HepG2 (cell line): ENCODE measurements around the gene GCNT2. TPM values are rescaled to one million over a fixed set of nuclear protein-coding genes. Genes with fewer than 3 reads are reported as not detected.
A peak's percentile ranks its signal among the peaks of the same experiment; 100 is the strongest.

Experiments used
- ATAC-seq: fragments of 200-7000 bp; cut with Tn5 transposase; 3 replicates; pipeline ENCODE4 v1.9.1; 2020; ENCODE audit warnings: mild to moderate bottlenecking, moderate library complexity
- BruUV-seq: library from RNA; stranded (reverse); fragments of 400-500 nt; replicated peaks from 2 replicates; lab custom pipeline; 2021; lab: Mats Ljungman, UMichigan
- CTCF ChIA-PET: fragments of 300-600 bp; formaldehyde crosslinking; extraction: SDS; loops from one replicate; lab custom pipeline; 2021; ENCODE audit warnings: low total read pairs, inconsistent platforms, low intra/inter-chr PET ratio; lab: Yijun Ruan, JAX
- POLR2A ChIA-PET: fragments of 350-600 bp; sonication (Branson Sonifier 250); formaldehyde crosslinking; loops from one replicate; lab custom pipeline; 2020; ENCODE audit warnings: antibody characterized with exemption, inconsistent platforms; lab: Yijun Ruan, JAX
- DNase-seq: peaks from one replicate; pipeline ENCODE4 v3.0.0-alpha.2; 2015; ENCODE audit warnings: low spot score
- FAIRE-seq: peaks from 3 replicates; lab custom pipeline; 2011; peaks lifted over from hg19 to GRCh38; lab: Jason Lieb, UNC
- H2AFZ ChIP-seq: one replicate; pipeline ENCODE4 v1.6.1; 2011; ENCODE audit warnings: low read length, inconsistent platforms
- H3K27ac ChIP-seq: fragments of 300-600 bp; 3 replicates; pipeline ENCODE4 v1.8.0; 2011; ENCODE audit warnings: mixed run types, mild to moderate bottlenecking, mixed read lengths, low read length, inconsistent platforms; ENCODE audit not compliant: insufficient read depth; ENCODE audit errors: extremely low read length
- H3K27me3 ChIP-seq, 2 experiments: fragments of 200-600 bp in 1 of 2; 2 replicates in 1 of 2; 3 replicates in 1 of 2; pipeline versions ENCODE4 v1.6.0 to v1.8.0; 2011; ENCODE audit warnings: low read length in 2 of 2, mild to moderate bottlenecking in 2 of 2, moderate library complexity in 2 of 2, inconsistent platforms in 1 of 2; ENCODE audit not compliant: insufficient read depth in 2 of 2, control insufficient read depth in 1 of 2
- H3K36me3 ChIP-seq, 2 experiments: fragments of 200-600 bp in 1 of 2; replicated peaks in 1 of 2; 2 replicates in 1 of 2; 3 replicates in 1 of 2; pipeline versions ENCODE4 v1.5.1 to v1.8.0; 2011; ENCODE audit warnings: low read length in 2 of 2, inconsistent platforms in 1 of 2; ENCODE audit not compliant: insufficient read depth in 2 of 2, control insufficient read depth in 1 of 2
- H3K4me1 ChIP-seq: 2 replicates; pipeline ENCODE4 v1.5.1; 2012; ENCODE audit warnings: low read length, inconsistent platforms; ENCODE audit not compliant: insufficient read depth
- H3K4me2 ChIP-seq: 2 replicates; pipeline ENCODE4 v1.6.0; 2011; ENCODE audit warnings: low read depth, low read length, inconsistent platforms
- H3K4me3 ChIP-seq, 3 experiments: fragments of 200-600 bp in 1 of 3; sonication (generic), shearing (Covaris generic) in 1 of 3; replicated peaks in 1 of 3; 2 replicates each; pipeline ENCODE4 v1.5.1; 2011 to 2016; ENCODE audit warnings: low read length in 3 of 3, inconsistent platforms in 2 of 3, low read depth in 2 of 3, mild to moderate bottlenecking in 2 of 3, control low read depth in 1 of 3, mixed read lengths in 1 of 3; ENCODE audit not compliant: insufficient read depth in 1 of 3
- H3K79me2 ChIP-seq: one replicate; pipeline ENCODE4 v1.6.1; 2011; ENCODE audit warnings: low read length, inconsistent platforms; ENCODE audit not compliant: insufficient read depth
- H3K9ac ChIP-seq: 2 replicates; pipeline ENCODE4 v1.6.0; 2011; ENCODE audit warnings: mild to moderate bottlenecking, low read depth, low read length, inconsistent platforms; ENCODE audit not compliant: insufficient read depth
- H3K9me3 ChIP-seq: 2 replicates; pipeline ENCODE4 v1.5.1; 2012; ENCODE audit warnings: mild to moderate bottlenecking, low read length
- H4K20me1 ChIP-seq: 2 replicates; pipeline ENCODE4 v1.6.0; 2011; ENCODE audit warnings: inconsistent platforms, mild to moderate bottlenecking, low read length, moderate library complexity; ENCODE audit not compliant: insufficient read depth
- CENPX ChIP-seq: sonication (generic); formaldehyde crosslinking; IDR thresholded peaks from 2 replicates; pipeline ENCODE4 v1.9.0; 2021; ENCODE audit warnings: mild to moderate bottlenecking, missing genetic modification reagents, moderate library complexity
- ETS1 ChIP-seq: sonication (generic); formaldehyde crosslinking; IDR thresholded peaks from 2 replicates; pipeline ENCODE4 v1.4.0; 2020; ENCODE audit warnings: missing genetic modification reagents
- FOXA3 ChIP-seq: IDR thresholded peaks from 2 replicates; pipeline ENCODE4 v1.6.1; 2016; ENCODE audit warnings: missing genetic modification reagents, missing compliant biosample characterization
- HMGA1 ChIP-seq: sonication (generic); formaldehyde crosslinking; conservative IDR thresholded peaks from 2 replicates; pipeline ENCODE4 v1.4.0; 2020; ENCODE audit warnings: missing genetic modification reagents
- HNF4A ChIP-seq: sonication (generic); formaldehyde crosslinking; IDR thresholded peaks from 2 replicates; pipeline ENCODE4 v1.4.0; 2020; ENCODE audit warnings: missing genetic modification reagents
- KLF16 ChIP-seq, 2 experiments: sonication (generic) in 1 of 2; formaldehyde crosslinking in 1 of 2; IDR thresholded peaks; 2 replicates each; pipeline versions ENCODE4 v1.6.1 to v1.8.0; 2016 to 2023; ENCODE audit warnings: missing genetic modification reagents in 2 of 2, missing compliant biosample characterization in 1 of 2
- MAFK ChIP-seq, 2 experiments: IDR thresholded peaks in 1 of 2; conservative IDR thresholded peaks in 1 of 2; 2 replicates each; pipeline ENCODE4 v1.6.1; 2011; ENCODE audit warnings: improper control_type of control experiment in 2 of 2, low read length in 2 of 2
- MEIS2 ChIP-seq: sonication (generic); formaldehyde crosslinking; IDR thresholded peaks from 2 replicates; pipeline ENCODE4 v1.9.0; 2021; ENCODE audit warnings: mild to moderate bottlenecking, missing genetic modification reagents
- TBX3 ChIP-seq: fragments of 450-650 bp; IDR thresholded peaks from 2 replicates; pipeline ENCODE4 v1.6.1; 2017; ENCODE audit warnings: antibody characterized with exemption, mild to moderate bottlenecking, inconsistent platforms, borderline replicate concordance
- ZBTB4 ChIP-seq: sonication (generic); formaldehyde crosslinking; IDR thresholded peaks from 2 replicates; pipeline ENCODE4 v1.4.0; 2020; ENCODE audit warnings: missing genetic modification reagents, mild to moderate bottlenecking, borderline replicate concordance
- ZNF652 ChIP-seq: IDR thresholded peaks from 2 replicates; pipeline ENCODE4 v1.6.1; 2016; ENCODE audit warnings: low read depth, borderline replicate concordance
- WGBS: methylation state at CpG from one replicate; pipeline ENCODE4 v1.1.6; 2017; ENCODE audit warnings: low lambda C conversion rate; 5-methylcytosine and 5-hydroxymethylcytosine counted together
- in situ Hi-C: cut with HindIII; loops from 2 replicates; pipeline ENCODE4 v1.10.0; 2017; ENCODE audit warnings: low pct_unique_long_range_greater_than_20kb; ENCODE audit not compliant: extremely low pct_ligation_motif_present
- intact Hi-C: fragments of 100-400 bp; cut with micrococcal nuclease; formaldehyde crosslinking; loops from one replicate; pipeline ENCODE4 v1.10.0; 2022; ENCODE audit not compliant: unreplicated experiment
- polyA plus RNA-seq, 8 experiments: library from polyadenylated mRNA; depleted of rRNA in 3 of 8; stranded (reverse) in 7 of 8; unstranded in 1 of 8; fragments of >200 nt; fragmentation: Illumina TruSeq in 4 of 8; extraction: Trizol in 4 of 8; gene quantifications; 2 replicates each; pipeline versions ENCODE4 v1.2.1 to v1.2.3, GENCODE V29; 2011 to 2016; ENCODE audit warnings: low read depth in 4 of 8, missing spikeins in 1 of 8, mixed read lengths in 1 of 8; ENCODE audit not compliant: insufficient read depth in 1 of 8
- total RNA-seq, 5 experiments: library from RNA; depleted of rRNA; stranded (reverse); fragments of >200 nt; fragmentation: Illumina TruSeq; extraction: Trizol; gene quantifications; 2 replicates each; pipeline ENCODE4 v1.2.3, GENCODE V29; 2016; ENCODE audit warnings: low read depth in 1 of 5

The GCNT2 gene
- total and polyA plus RNA-seq, 2 of the 13 experiments (the other 11 are each of a cell fraction or from before 2014, with no cell fraction given), result 11.8 to 31.9 TPM

GRCh38 chr6:10612161-10612560, 91.0 kb downstream of the GCNT2 start:
- WGBS, result 91% methylated on average over 8 of the region's 8 CpGs
- POLR2A ChIA-PET, result no interaction called here
- Histone ChIP-seq H3K4me1 (peaks cover 14% of the 10 kb centered on the region), H3K9me3 (no peaks in the 10 kb centered on the region), H3K36me3 (peaks cover 0 to 4% of the 10 kb centered on the region in 2 experiments; a peak in 1 of 5 replicates), H3K4me2 (no peak overlapping the region), H3K79me2 (no peaks in the 10 kb centered on the region), H3K27me3 (no peaks in the 10 kb centered on the region; a peak in 1 of 5 replicates), H4K20me1 (peaks cover 59% of the 10 kb centered on the region), H3K27ac (no peak overlapping the region), H3K4me3 (no peak overlapping the region), H2AFZ (no peak overlapping the region), H3K9ac (no peak overlapping the region)
- FAIRE-seq (no peak), DNase-seq (no peak), ATAC-seq (no peak)
- CTCF ChIA-PET, result no interaction called here
- BruUV-seq, result no TSS peak
- intact Hi-C loops (loop anchor here (2.0 to 5.0 kb wide), 2 partner anchors 85 to 101 kb away; no protein-coding TSS in a partner anchor), in situ Hi-C loops (no loop called here)
- TF ChIP-seq ETS1 (no peak), MEIS2 (CRISPR knock-in tag) (no peak), MAFK (conservative IDR thresholded peaks at IDR 0.05 in 1 of 2, IDR thresholded peaks at IDR 0.05 in 1 of 2; ENCODE audit: low read length in 2 of 2) (peak; percentile 34 to 44; a peak in 3 of 4 replicates)

GRCh38 chr6:10613077-10613476, 91.9 kb downstream of the GCNT2 start:
- H3K36me3 ChIP-seq, result peaks cover 0 to 3% of the 10 kb centered on the region in 2 experiments; a peak in 1 of 5 replicates
- TF ChIP-seq CENPX (CRISPR knock-in tag), result no peak
- TF ChIP-seq HMGA1 (CRISPR knock-in tag), result no peak
- TF ChIP-seq TBX3, result peak; percentile 98
- TF ChIP-seq KLF16 (CRISPR knock-in tag; IDR thresholded peaks at IDR 0.05), result peak in 1 of 2 experiments; percentile 52; a peak in 1 of 4 replicates
- peak; percentile 39; the same call in 1 of the 2 replicates for TF ChIP-seq ZNF652 (CRISPR knock-in tag)
- peak; percentile 99 for TF ChIP-seq FOXA3 (CRISPR knock-in tag)
- 0 out of 2 replicates have a peak, but pooled peaks have one; percentile 11 for TF ChIP-seq HNF4A
- no peak for TF ChIP-seq ZBTB4 (CRISPR knock-in tag)

More at GRCh38 chr6:10613077-10613476, 91.9 kb downstream of the GCNT2 start:
- DNase-seq, result peak; percentile 78
- intact Hi-C loops (loop anchor here (2.0 to 5.0 kb wide), 2 partner anchors 86 to 102 kb away; no protein-coding TSS in a partner anchor), in situ Hi-C loops (no loop called here)
- Histone ChIP-seq H3K9ac (no peak overlapping the region), H3K9me3 (no peaks in the 10 kb centered on the region), H3K79me2 (no peaks in the 10 kb centered on the region), H3K27me3 (no peaks in the 10 kb centered on the region; a peak in 1 of 5 replicates), H3K4me1 (peaks cover 14% of the 10 kb centered on the region), H3K4me2 (no peak overlapping the region), H3K27ac (no peak overlapping the region), H3K4me3 (no peak overlapping the region), H2AFZ (no peak overlapping the region), H4K20me1 (peaks cover 62% of the 10 kb centered on the region)
- WGBS, result 7% methylated on average over 3 of the region's 3 CpGs
- ChIA-PET CTCF (no interaction called here), POLR2A (interaction anchor here (1.1 kb wide), 1 partner anchor 82 kb away, joined by 8 read pairs; the partner anchor contains the start of genes C6orf52 and PAK1IP1)
- peak; percentile 18 for FAIRE-seq
- no TSS peak for BruUV-seq
- peak; percentile 84 for ATAC-seq
